BLaER1 (cell line): ENCODE data around the gene PRR5L.
A peak's percentile ranks its signal among the peaks of the same experiment; 100 is the strongest.
"Not testable (repeated sequence)": the region's sequence is repeated elsewhere in the genome, so short reads cannot be mapped to it uniquely, and the experiment has no call there.

Source experiments
- H3K27ac ChIP-seq: shearing (Covaris generic); formaldehyde crosslinking; 2 replicates; pipeline ENCODE4 v1.8.1; 2022
- H3K27me3 ChIP-seq: shearing (Covaris generic); formaldehyde crosslinking; 2 replicates; pipeline ENCODE4 v1.8.1; 2022
- H3K36me3 ChIP-seq: shearing (Covaris generic); formaldehyde crosslinking; 2 replicates; pipeline ENCODE4 v1.8.1; 2022
- H3K4me1 ChIP-seq: shearing (Covaris generic); formaldehyde crosslinking; 2 replicates; pipeline ENCODE4 v1.8.1; 2022
- H3K4me2 ChIP-seq: shearing (Covaris generic); formaldehyde crosslinking; 2 replicates; pipeline ENCODE4 v1.8.1; 2022
- H3K4me3 ChIP-seq: shearing (Covaris generic); formaldehyde crosslinking; 2 replicates; pipeline ENCODE4 v1.8.1; 2022
- H3K9ac ChIP-seq: shearing (Covaris generic); formaldehyde crosslinking; 2 replicates; pipeline ENCODE4 v1.8.1; 2022
- H3K9me3 ChIP-seq: shearing (Covaris generic); formaldehyde crosslinking; 2 replicates; pipeline ENCODE4 v1.8.1; 2022
- H4K20me1 ChIP-seq: shearing (Covaris generic); formaldehyde crosslinking; 2 replicates; pipeline ENCODE4 v1.8.1; 2022
- Cebpa-rat ChIP-seq: shearing (Covaris generic); IDR thresholded peaks from 2 replicates; pipeline ENCODE4 v1.8.1; 2022

Gene PRR5L

DNA sequence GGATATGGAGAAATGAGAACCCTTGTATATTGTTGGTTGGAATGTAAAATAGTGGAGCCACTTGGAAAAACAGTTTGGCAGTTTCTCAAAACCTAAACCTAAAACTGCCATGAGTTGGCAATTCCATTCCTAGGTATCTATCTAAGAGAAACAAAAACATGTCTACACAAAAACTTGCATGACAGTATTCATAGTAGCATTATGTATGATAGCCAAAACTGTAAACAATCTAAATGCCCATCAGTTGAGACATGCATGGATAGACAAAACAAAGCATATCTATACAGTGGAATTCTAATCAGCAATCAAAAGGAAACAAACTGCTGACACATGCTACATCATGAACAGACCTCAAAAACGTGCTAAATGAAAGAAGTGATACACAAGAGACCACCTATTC is 179.1 kb downstream of the PRR5L start:
- Histone ChIP-seq H3K9ac (no peak overlapping the region), H3K4me3 (no peak overlapping the region), H3K27ac (no peak overlapping the region), H4K20me1 (no peaks in the 10 kb centered on the region), H3K36me3 (no peaks in the 10 kb centered on the region), H3K4me1 (peaks cover 16% of the 10 kb centered on the region), H3K4me2 (no peak overlapping the region), H3K9me3 (no peaks in the 10 kb centered on the region), H3K27me3 (no peaks in the 10 kb centered on the region)
- TF ChIP-seq Cebpa-rat, result no peak

DNA sequence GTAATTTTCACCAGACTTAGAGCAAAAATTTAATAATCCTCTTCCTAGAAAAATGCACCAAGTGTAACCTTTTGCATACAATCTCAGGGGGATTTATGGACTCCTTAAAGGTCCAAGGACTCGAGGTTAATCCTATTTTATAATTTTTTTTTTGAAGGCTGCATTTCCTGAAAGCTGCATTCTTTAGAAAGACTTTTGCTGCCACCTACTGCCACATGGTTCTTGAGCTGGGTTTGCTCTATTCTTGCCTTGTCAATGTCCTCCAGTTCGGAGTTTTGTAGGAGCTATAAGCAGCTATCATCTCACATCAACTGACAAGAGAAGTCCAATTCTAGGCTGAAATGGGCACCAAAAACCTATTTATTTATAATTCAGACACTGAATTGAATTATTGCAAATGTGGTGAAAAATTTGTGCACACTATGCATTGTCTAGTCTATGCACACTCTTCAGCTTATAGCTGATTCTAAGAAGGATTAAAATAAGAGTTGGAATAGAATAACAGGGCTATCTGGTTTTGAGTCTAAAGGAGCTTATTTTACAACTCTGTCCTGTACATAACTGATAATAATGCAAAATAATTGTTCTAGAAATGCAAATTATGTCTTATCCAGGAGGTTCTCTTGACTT is 182.7 kb downstream of the PRR5L start:
- H3K36me3 ChIP-seq, result peaks cover 9% of the 10 kb centered on the region
- H3K4me1 ChIP-seq, result peaks cover 9% of the 10 kb centered on the region; the same call in 1 of the 2 replicates
- no peak for TF ChIP-seq Cebpa-rat
- no peak overlapping the region for H3K4me3 ChIP-seq
- H3K4me2 ChIP-seq, result no peak overlapping the region
- no peaks in the 10 kb centered on the region for H4K20me1 ChIP-seq
- no peaks in the 10 kb centered on the region for H3K27me3 ChIP-seq
- H3K9me3 ChIP-seq, result peaks cover 9% of the 10 kb centered on the region
- no peak overlapping the region for H3K27ac ChIP-seq
- H3K9ac ChIP-seq, result no peak overlapping the region

GRCh38 chr11:36480833-36481232 is 184.7 kb downstream of the PRR5L start:
- H3K27ac ChIP-seq, result no peak overlapping the region
- H3K9ac ChIP-seq, result no peak overlapping the region
- no peak overlapping the region for H3K4me3 ChIP-seq
- H3K27me3 ChIP-seq, result no peaks in the 10 kb centered on the region
- TF ChIP-seq Cebpa-rat, result no peak
- no peaks in the 10 kb centered on the region for H4K20me1 ChIP-seq
- peaks cover 14% of the 10 kb centered on the region; the same call in 1 of the 2 replicates for H3K4me1 ChIP-seq
- H3K4me2 ChIP-seq, result no peak overlapping the region
- H3K36me3 ChIP-seq, result peaks cover 28% of the 10 kb centered on the region
- peaks cover 12% of the 10 kb centered on the region for H3K9me3 ChIP-seq

GRCh38 chr11:36483042-36483441 is 187.0 kb downstream of the PRR5L start:
- H3K4me1 ChIP-seq, result peaks cover 36% of the 10 kb centered on the region
- peaks cover 12% of the 10 kb centered on the region for H3K9me3 ChIP-seq

GRCh38 chr11:36485298-36486002 is 189.4 kb downstream of the PRR5L start:
- H3K9me3 ChIP-seq, result peaks cover 12% of the 10 kb centered on the region
- H3K27ac ChIP-seq, result no peak overlapping the region
- H3K9ac ChIP-seq, result no peak overlapping the region
- 0 out of 2 replicates have a peak, but pooled peaks cover 6% of the 10 kb centered on the region for H4K20me1 ChIP-seq
- TF ChIP-seq Cebpa-rat, result no peak
- no peak overlapping the region for H3K4me2 ChIP-seq
- peaks cover 58% of the 10 kb centered on the region for H3K36me3 ChIP-seq
- no peak overlapping the region for H3K4me3 ChIP-seq
- H3K4me1 ChIP-seq, result peaks cover 46% of the 10 kb centered on the region
- no peaks in the 10 kb centered on the region for H3K27me3 ChIP-seq

More at GRCh38 chr11:36483042-36483441, 187.0 kb downstream of the PRR5L start:
- not testable (repeated sequence) for H3K4me3 ChIP-seq, H4K20me1 ChIP-seq, H3K27ac ChIP-seq, H3K27me3 ChIP-seq, H3K4me2 ChIP-seq, H3K9ac ChIP-seq
- H3K36me3 ChIP-seq, result peaks cover 38% of the 10 kb centered on the region

DNA sequence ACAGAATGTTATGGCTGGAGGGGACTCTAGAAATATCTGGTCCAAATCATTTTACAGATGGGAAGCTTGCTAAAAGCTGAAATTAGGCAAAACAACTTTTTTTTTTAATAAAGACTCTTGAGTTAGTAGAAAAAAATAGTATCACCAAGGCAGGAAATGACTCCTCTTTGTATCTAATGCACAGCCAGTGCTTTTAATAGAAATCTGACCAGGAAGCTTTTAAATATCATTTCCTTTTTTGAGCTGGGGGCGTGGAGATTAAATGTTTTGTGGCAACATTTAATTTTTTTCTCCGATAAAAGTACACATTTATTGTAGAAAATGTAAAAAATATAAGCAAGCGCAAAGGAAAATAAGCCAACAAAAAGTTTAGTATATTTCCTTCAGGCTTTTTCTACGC is 191.5 kb downstream of the PRR5L start:
- 0 out of 2 replicates have a peak, but pooled peaks cover 6% of the 10 kb centered on the region for H4K20me1 ChIP-seq
- H3K9ac ChIP-seq, result peak overlapping the region; percentile 31

GRCh38 chr11:36488096-36488495 is 192.0 kb downstream of the PRR5L start:
- Histone ChIP-seq H3K4me3 (peak overlapping the region; percentile 37), H3K4me2 (peak overlapping the region; percentile 70), H4K20me1 (0 out of 2 replicates have a peak, but pooled peaks cover 6% of the 10 kb centered on the region), H3K36me3 (peaks cover 75% of the 10 kb centered on the region), H3K9ac (peak overlapping the region; percentile 38; the same call in 1 of the 2 replicates), H3K9me3 (peaks cover 10% of the 10 kb centered on the region), H3K4me1 (peaks cover 46% of the 10 kb centered on the region), H3K27ac (peak overlapping the region; percentile 61), H3K27me3 (no peaks in the 10 kb centered on the region)
- TF ChIP-seq Cebpa-rat, result no peak

More for the DNA sequence above, 191.5 kb downstream of the PRR5L start:
- H3K36me3 ChIP-seq, result peaks cover 77% of the 10 kb centered on the region
- no peak for TF ChIP-seq Cebpa-rat
- H3K9me3 ChIP-seq, result peaks cover 12% of the 10 kb centered on the region
- H3K4me1 ChIP-seq, result peaks cover 46% of the 10 kb centered on the region
- H3K4me3 ChIP-seq, result peak overlapping the region; percentile 37
- H3K27ac ChIP-seq, result peak overlapping the region; percentile 61
- H3K27me3 ChIP-seq, result no peaks in the 10 kb centered on the region
- peak overlapping the region; percentile 70 for H3K4me2 ChIP-seq

DNA sequence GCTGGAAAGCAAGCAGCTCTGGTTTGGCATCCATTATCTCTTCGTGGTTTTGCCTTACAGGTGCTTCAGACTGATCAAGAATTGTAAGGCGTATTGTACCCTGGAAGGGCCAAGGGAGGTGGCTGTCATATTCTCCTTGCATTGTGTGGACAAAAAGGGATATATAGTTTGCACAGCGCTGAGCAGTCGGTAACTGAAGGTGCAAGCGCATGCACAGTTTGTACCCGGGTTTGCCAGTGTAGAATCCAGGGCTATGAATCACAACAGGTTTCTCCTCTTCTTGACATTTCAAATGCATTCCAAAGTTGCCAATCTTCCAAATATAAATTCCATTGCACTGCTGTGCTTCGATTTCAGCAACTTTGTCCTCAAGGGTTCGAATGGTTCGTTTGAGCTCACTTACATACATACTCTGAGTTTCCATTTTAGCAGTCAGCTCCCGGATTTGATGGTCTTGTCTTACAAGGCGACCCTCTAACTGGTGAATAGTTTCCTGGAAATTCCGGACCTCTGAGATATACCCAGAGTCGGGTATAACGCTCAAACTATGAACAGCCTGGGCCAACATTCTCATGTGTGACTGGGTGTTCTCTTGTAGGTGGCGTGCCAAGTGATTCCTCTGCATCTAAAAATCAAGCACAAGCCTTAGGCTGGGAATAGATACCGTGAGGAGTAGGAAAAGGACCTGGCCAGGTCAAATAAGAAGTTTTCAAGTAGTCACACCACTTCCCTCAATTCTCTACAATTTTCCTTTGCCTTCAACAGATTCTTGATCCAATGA is 194.1 kb downstream of the PRR5L start:
- Histone ChIP-seq H3K27ac (no peak overlapping the region), H3K27me3 (no peaks in the 10 kb centered on the region), H4K20me1 (0 out of 2 replicates have a peak, but pooled peaks cover 12% of the 10 kb centered on the region), H3K4me2 (no peak overlapping the region), H3K4me3 (no peak overlapping the region), H3K4me1 (peaks cover 46% of the 10 kb centered on the region), H3K9ac (no peak overlapping the region), H3K36me3 (peaks cover 71% of the 10 kb centered on the region), H3K9me3 (no peaks in the 10 kb centered on the region)
- TF ChIP-seq Cebpa-rat, result no peak

DNA sequence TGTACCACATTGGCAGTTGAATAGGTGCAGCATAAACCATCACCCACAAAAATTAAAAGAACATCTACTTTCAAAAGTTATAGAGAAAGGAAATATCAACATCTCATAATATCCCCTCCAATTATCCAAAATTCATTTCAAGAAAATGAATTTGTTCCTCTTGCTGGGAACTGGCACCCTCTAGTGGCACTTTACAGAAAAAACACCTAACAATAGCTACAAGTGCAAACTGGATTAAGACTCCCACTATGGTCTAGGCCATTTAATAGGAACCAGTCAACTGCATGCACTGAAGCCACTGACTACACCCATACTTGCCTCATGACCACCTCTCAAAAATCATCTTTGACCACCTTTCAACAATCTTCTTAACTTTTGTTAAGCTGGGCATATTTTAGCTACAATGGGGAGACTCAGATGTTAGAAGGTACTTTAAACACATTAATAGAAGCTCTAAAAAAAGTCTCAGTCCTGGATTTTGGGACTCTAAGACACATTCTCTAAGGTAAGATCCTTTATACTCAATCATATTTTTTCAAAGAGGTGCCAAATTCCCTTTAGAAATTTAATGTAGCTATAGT is 196.7 kb downstream of the PRR5L start:
- no peak overlapping the region for H3K9ac ChIP-seq
- H3K27ac ChIP-seq, result no peak overlapping the region
- H3K4me1 ChIP-seq, result peaks cover 21% of the 10 kb centered on the region
- no peak overlapping the region for H3K4me2 ChIP-seq
- no peaks in the 10 kb centered on the region for H3K9me3 ChIP-seq
- no peak overlapping the region for H3K4me3 ChIP-seq
- 0 out of 2 replicates have a peak, but pooled peaks cover 12% of the 10 kb centered on the region for H4K20me1 ChIP-seq
- H3K27me3 ChIP-seq, result no peaks in the 10 kb centered on the region
- TF ChIP-seq Cebpa-rat, result no peak
- peaks cover 78% of the 10 kb centered on the region for H3K36me3 ChIP-seq
